ENCODE measurements around the gene FILIP1L. TPM values are rescaled to one million over a fixed set of nuclear protein-coding genes. Genes with fewer than 3 reads are reported as not detected.

FILIP1L gene
- total RNA-seq, 1 donor: 0.42 TPM

DNA sequence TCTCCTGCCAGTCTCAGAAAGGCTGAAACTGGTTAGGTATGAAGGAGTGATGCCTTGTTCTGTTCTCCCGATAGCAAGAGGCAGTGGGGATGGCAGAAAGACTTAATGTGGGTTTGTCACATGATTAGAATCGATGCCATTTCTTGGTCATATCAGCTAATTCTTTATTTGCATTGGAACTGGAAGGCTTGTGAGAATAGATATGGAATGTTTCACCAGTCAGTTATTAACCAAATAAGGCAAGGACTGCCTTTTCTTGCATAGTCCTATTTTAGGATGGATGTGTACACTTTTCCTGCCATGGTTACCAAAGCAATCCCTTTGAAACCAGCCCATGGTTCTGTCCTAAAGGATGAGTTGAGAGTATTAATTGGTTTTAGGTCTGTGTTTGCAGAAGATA, 33.7 kb downstream of the FILIP1L start:
- no peak overlapping the region for H3K4me3 ChIP-seq (ENCODE audit: low read length)
- no peaks in the 10 kb centered on the region for H3K27me3 ChIP-seq (ENCODE audit: insufficient read depth, low read length)
- H3K4me1 ChIP-seq (ENCODE audit: insufficient read depth, low read length): peaks cover 9% of the 10 kb centered on the region
- no peaks in the 10 kb centered on the region for H3K9me3 ChIP-seq (ENCODE audit: low read depth, low read length)

DNA sequence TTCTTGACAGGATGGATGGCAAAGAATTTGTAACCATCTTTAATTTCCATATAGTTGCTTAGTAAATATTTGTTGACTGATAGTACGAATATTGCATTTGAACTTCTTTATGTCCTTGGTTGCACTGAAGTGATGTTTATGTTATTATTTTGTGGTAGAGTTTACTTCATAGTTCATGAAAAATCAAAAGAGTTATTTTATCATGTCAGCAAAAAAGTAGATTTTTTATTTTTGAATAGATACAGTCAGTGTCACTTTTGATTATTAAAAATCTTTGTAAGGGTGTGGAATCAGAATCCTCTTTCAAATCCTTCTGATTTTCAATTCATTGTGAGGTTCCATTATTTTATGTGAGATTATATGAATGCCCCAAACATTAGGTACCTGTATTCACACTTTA, 35.0 kb downstream of the FILIP1L start:
- no peak overlapping the region for H3K4me3 ChIP-seq (ENCODE audit: low read length)
- no peaks in the 10 kb centered on the region for H3K9me3 ChIP-seq (ENCODE audit: low read depth, low read length)
- H3K4me1 ChIP-seq (ENCODE audit: insufficient read depth, low read length): peaks cover 19% of the 10 kb centered on the region
- H3K27me3 ChIP-seq (ENCODE audit: insufficient read depth, low read length): no peaks in the 10 kb centered on the region

DNA sequence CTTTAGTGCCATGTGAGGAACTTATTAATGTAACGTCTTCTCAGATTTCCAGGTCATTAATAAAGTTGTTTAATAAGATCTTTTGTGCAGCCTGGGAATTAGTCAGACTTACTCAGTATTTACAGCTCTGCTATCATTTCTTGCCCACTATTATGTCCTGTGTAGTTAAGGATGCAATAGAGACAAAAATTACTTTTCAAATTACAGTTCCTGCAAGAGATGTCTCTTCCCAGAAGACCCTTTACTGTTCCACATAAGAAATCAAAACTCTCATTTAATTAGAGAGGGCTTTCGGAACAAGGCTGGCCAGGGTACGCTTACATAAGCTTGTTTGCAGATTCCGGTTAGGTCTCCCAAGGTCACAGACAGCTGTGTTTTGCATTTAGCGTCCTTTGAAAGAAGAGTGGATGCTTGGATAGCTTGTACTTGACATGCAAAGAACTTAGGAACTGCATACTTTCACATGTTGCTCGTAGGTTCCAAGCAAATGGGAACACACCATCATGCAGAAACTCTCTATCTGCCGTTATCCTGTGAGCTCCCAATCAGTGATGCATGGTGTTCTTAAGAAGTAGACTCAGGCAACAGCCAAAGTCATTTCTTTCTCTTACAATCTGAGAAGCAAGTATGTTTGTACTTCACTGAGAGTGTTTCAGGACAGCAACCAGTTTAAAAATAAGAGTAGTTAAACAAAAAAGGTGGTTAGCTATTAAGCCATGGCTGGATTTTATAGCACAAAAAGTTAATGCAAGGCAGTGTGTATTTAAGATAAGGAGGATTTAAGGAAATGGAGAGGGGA, 37.4 kb downstream of the FILIP1L start:
- H3K4me1 ChIP-seq (ENCODE audit: insufficient read depth, low read length): peaks cover 40% of the 10 kb centered on the region
- H3K27me3 ChIP-seq (ENCODE audit: insufficient read depth, low read length): no peaks in the 10 kb centered on the region
- no peaks in the 10 kb centered on the region for H3K9me3 ChIP-seq (ENCODE audit: low read depth, low read length)
- no peak overlapping the region for H3K4me3 ChIP-seq (ENCODE audit: low read length)

GRCh38 chr3:100075851-100076730, 38.2 kb downstream of the FILIP1L start:
- H3K27me3 ChIP-seq (ENCODE audit: insufficient read depth, low read length): no peaks in the 10 kb centered on the region
- peaks cover 48% of the 10 kb centered on the region for H3K4me1 ChIP-seq (ENCODE audit: insufficient read depth, low read length)
- H3K4me3 ChIP-seq (ENCODE audit: low read length): no peak overlapping the region
- H3K9me3 ChIP-seq (ENCODE audit: low read depth, low read length): no peaks in the 10 kb centered on the region

GRCh38 chr3:100075196-100075595, 39.1 kb downstream of the FILIP1L start:
- no peaks in the 10 kb centered on the region for H3K9me3 ChIP-seq (ENCODE audit: low read depth, low read length)
- H3K27me3 ChIP-seq (ENCODE audit: insufficient read depth, low read length): no peaks in the 10 kb centered on the region
- H3K4me1 ChIP-seq (ENCODE audit: insufficient read depth, low read length): peaks cover 49% of the 10 kb centered on the region
- no peak overlapping the region for H3K4me3 ChIP-seq (ENCODE audit: low read length)

- H3K4me1 ChIP-seq (ENCODE audit: insufficient read depth, low read length): peaks cover 58% of the 10 kb centered on the region
- no peaks in the 10 kb centered on the region for H3K9me3 ChIP-seq (ENCODE audit: low read depth, low read length)
- peak overlapping the region; percentile 11 for H3K4me3 ChIP-seq (ENCODE audit: low read length)
- H3K27me3 ChIP-seq (ENCODE audit: insufficient read depth, low read length): no peaks in the 10 kb centered on the region
Observed at GRCh38 chr3:100073714-100074307, 40.5 kb downstream of the FILIP1L start.

DNA sequence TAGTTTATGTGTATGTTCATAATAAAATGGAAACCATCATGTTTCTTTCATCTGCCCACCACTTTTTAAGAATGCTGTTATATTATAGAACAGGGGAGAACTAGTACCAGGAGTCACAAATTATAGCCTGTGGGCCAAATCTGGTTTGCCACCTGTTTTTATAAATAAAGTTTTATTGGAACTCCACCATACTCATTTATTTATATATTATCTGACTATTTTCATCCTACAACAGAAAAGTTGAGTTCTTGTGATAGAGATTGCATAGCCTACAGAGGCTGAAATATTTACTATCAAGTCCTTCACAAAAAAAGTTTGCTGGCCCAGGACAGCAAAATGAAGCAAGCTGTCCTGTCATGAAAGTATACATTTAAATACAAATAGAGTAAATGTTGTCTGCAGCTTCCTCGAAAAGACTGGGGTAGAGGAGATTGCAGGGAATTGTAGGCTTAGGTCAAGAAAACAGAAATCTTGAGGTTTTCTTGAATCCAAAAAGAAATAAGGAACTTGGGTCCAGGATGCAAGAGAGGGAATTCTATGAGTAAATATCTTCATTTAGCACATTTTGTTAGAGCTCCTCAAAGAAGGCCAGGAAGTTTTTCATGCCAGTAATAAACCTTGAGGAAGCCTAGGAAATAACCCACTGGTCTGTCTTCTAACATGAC, 41.1 kb downstream of the FILIP1L start:
- peaks cover 60% of the 10 kb centered on the region for H3K4me1 ChIP-seq (ENCODE audit: insufficient read depth, low read length)
- no peak overlapping the region for H3K4me3 ChIP-seq (ENCODE audit: low read length)
- H3K27me3 ChIP-seq (ENCODE audit: insufficient read depth, low read length): no peaks in the 10 kb centered on the region
- no peaks in the 10 kb centered on the region for H3K9me3 ChIP-seq (ENCODE audit: low read depth, low read length)

GRCh38 chr3:100072326-100073048, 41.8 kb downstream of the FILIP1L start:
- H3K4me3 ChIP-seq (ENCODE audit: low read length): no peak overlapping the region
- H3K9me3 ChIP-seq (ENCODE audit: low read depth, low read length): no peaks in the 10 kb centered on the region
- peaks cover 60% of the 10 kb centered on the region for H3K4me1 ChIP-seq (ENCODE audit: insufficient read depth, low read length)
- no peaks in the 10 kb centered on the region for H3K27me3 ChIP-seq (ENCODE audit: insufficient read depth, low read length)

GRCh38 chr3:100069472-100069871, 44.8 kb downstream of the FILIP1L start:
- no peaks in the 10 kb centered on the region for H3K9me3 ChIP-seq (ENCODE audit: low read depth, low read length)
- no peak overlapping the region for H3K4me3 ChIP-seq (ENCODE audit: low read length)
- H3K4me1 ChIP-seq (ENCODE audit: insufficient read depth, low read length): peaks cover 46% of the 10 kb centered on the region
- H3K27me3 ChIP-seq (ENCODE audit: insufficient read depth, low read length): no peaks in the 10 kb centered on the region

GRCh38 chr3:100068826-100069225, 45.5 kb downstream of the FILIP1L start:
- Histone ChIP-seq H3K27me3 (ENCODE audit: insufficient read depth, low read length) (no peaks in the 10 kb centered on the region), H3K9me3 (ENCODE audit: low read depth, low read length) (no peaks in the 10 kb centered on the region), H3K4me3 (ENCODE audit: low read length) (no peak overlapping the region), H3K4me1 (ENCODE audit: insufficient read depth, low read length) (peaks cover 39% of the 10 kb centered on the region)

GRCh38 chr3:100067589-100067988, 46.7 kb downstream of the FILIP1L start:
- H3K4me1 ChIP-seq (ENCODE audit: insufficient read depth, low read length): peaks cover 27% of the 10 kb centered on the region
- no peaks in the 10 kb centered on the region for H3K27me3 ChIP-seq (ENCODE audit: insufficient read depth, low read length)
- no peaks in the 10 kb centered on the region for H3K9me3 ChIP-seq (ENCODE audit: low read depth, low read length)
- H3K4me3 ChIP-seq (ENCODE audit: low read length): no peak overlapping the region

- Histone ChIP-seq H3K27me3 (ENCODE audit: insufficient read depth, low read length) (no peaks in the 10 kb centered on the region), H3K4me3 (ENCODE audit: low read length) (no peak overlapping the region), H3K4me1 (ENCODE audit: insufficient read depth, low read length) (peaks cover 20% of the 10 kb centered on the region), H3K9me3 (ENCODE audit: low read depth, low read length) (no peaks in the 10 kb centered on the region)
Observed at GRCh38 chr3:100063929-100064461, 50.3 kb downstream of the FILIP1L start.

DNA sequence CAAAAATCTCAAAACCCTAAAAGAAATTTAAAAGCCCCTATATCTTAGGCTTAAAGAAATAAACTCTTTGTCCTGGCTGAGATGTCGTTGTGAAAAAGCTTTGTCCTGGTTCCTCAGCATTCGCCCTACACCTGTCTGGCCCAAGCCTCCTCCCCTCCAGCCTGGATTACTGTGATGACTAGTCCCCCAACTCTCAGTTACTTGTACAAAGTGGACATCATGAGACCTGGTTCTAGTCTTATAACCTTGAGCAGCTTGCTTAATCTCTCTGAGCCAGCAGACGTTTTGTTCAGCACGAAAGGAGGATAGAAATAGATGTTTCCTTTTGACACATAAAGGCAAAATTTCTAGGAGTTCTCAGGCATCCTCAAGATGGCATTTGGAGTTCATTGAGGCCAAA, 51.6 kb downstream of the FILIP1L start:
- H3K4me3 ChIP-seq (ENCODE audit: low read length): no peak overlapping the region
- no peaks in the 10 kb centered on the region for H3K9me3 ChIP-seq (ENCODE audit: low read depth, low read length)

More for the DNA sequence above, 51.6 kb downstream of the FILIP1L start:
- Histone ChIP-seq H3K4me1 (ENCODE audit: insufficient read depth, low read length) (peaks cover 17% of the 10 kb centered on the region), H3K27me3 (ENCODE audit: insufficient read depth, low read length) (no peaks in the 10 kb centered on the region)
